Measurements from ENCODE around the gene MTF2.
A peak's percentile ranks its signal among the peaks of the same experiment; 100 is the strongest.
"Not testable (repeated sequence)": the region's sequence is repeated elsewhere in the genome, so short reads cannot be mapped to it uniquely, and the experiment has no call there.

Gene MTF2

DNA sequence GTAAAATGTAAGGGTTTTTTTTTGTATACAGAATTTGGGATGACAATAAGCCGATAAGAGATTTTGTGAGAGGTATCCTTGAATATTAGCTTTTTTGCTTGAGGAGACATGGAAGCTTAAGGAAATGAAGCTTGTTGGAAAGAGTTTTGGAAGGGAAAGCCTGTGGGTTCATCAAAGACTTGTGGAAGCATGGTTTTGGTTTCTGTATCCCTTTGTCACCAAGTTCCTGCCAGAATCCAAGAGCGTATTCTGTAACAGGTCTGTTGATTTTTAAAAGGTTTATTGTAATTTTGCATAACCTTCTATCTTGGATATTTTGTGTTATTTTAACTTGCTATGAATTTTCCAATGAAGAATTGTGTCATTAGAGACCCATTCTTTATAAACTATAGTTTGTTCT lies 63.1 kb downstream of the MTF2 start:
- DNase-seq (ENCODE audit: low read depth, low spot score) = no peak

DNA sequence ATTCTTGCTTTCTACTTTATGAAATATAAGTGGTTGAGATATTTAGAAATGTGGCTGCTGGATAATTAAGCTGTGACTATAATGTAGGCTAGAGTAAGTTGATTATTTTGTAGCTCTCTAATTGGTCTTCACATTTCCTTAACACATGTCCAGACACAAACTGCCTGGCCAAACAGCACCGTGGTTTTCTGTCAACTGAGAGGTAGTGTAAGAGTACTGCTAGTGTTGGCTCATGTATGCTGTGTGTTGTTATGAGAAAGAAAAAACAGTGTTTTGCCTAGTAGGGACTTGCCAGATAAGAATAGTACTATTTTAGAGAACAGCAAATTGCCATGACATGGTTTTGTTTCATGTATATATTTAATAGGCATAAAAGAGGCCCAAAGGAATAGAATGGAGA lies 64.1 kb downstream of the MTF2 start:
- peak; percentile 7 for DNase-seq (ENCODE audit: low read depth, low spot score)

- DNase-seq (ENCODE audit: low read depth, low spot score) = no peak
Observed at GRCh38 chr1:93143769-93144168, 64.7 kb downstream of the MTF2 start.

- no peak for DNase-seq (ENCODE audit: low read depth, low spot score)
Observed at GRCh38 chr1:93148001-93148400, 68.9 kb downstream of the MTF2 start.

- DNase-seq (ENCODE audit: low read depth, low spot score) = no peak
Observed at GRCh38 chr1:93150729-93151128, 71.6 kb downstream of the MTF2 start.

GRCh38 chr1:93151474-93151873 lies 72.4 kb downstream of the MTF2 start:
- DNase-seq (ENCODE audit: low read depth, low spot score) = no peak

DNA sequence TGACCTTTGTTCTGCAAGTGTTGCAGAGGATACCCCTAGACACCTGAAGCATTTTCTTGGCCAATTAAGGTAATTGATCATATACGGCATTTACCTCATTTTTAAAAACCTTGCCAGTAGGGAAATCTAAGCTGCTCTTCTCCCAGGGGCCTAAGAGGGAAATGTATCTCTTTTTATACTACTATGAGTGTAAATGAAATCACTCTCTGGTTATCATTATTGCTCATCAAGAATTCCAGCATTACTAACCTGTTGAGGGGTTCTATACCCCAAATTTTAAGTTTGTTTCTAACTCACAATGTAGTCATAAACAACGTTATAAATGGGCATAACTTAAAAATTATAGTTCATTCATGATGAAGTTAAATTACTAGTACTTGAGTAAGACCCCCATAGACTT lies 73.8 kb downstream of the MTF2 start:
- DNase-seq (ENCODE audit: low read depth, low spot score) = no peak

GRCh38 chr1:93154898-93155297 lies 75.8 kb downstream of the MTF2 start:
- DNase-seq (ENCODE audit: low read depth, low spot score) = no peak

GRCh38 chr1:93155335-93155734 lies 76.3 kb downstream of the MTF2 start:
- no peak for DNase-seq (ENCODE audit: low read depth, low spot score)

GRCh38 chr1:93159337-93159736 lies 80.3 kb downstream of the MTF2 start:
- no peak for DNase-seq (ENCODE audit: low read depth, low spot score)

- DNase-seq (ENCODE audit: low read depth, low spot score) = not testable (repeated sequence)
Observed at GRCh38 chr1:93163314-93163713, 84.2 kb downstream of the MTF2 start.

DNA sequence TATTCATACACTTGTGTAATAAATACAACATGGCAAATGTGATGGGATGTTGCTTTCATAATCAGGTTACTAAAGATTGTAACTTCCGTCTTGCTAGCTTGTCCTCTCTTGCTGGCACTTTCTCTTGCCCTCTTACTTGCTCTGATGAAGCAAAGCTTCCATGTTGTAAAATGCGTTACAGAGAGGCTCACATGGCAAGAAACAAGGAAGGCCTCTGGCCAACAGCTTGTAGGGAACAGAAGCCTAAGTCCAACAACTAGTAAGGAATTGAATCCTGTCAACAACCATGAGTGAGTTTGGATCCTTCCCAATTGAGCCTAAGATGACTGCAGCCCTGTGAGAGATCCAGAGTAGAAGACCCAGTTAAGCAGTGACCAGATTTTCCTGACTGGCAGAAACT lies 85.7 kb downstream of the MTF2 start:
- DNase-seq (ENCODE audit: low read depth, low spot score) = no peak

- not testable (repeated sequence) for DNase-seq (ENCODE audit: low read depth, low spot score)
Observed at GRCh38 chr1:93165895-93166294, 86.8 kb downstream of the MTF2 start.

DNA sequence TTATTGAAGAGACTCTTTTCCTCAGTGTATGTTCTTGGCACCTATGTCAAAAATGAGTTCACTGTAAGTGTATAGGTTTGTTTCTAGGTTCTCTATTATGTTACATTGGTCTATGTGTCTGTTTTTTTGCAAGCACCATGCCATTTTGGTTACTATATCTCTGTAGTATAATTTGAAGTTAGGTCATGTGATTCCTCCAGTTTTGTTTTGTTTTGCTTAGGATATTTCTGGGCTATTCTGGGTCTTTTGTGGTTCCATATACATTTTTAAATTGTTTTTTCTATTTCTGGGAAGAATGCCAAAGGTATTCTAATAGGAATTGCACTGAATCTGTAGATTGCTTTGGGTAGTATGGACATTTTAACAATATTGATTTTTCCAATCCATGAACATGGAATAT lies 87.9 kb downstream of the MTF2 start:
- no peak for DNase-seq (ENCODE audit: low read depth, low spot score)

DNA sequence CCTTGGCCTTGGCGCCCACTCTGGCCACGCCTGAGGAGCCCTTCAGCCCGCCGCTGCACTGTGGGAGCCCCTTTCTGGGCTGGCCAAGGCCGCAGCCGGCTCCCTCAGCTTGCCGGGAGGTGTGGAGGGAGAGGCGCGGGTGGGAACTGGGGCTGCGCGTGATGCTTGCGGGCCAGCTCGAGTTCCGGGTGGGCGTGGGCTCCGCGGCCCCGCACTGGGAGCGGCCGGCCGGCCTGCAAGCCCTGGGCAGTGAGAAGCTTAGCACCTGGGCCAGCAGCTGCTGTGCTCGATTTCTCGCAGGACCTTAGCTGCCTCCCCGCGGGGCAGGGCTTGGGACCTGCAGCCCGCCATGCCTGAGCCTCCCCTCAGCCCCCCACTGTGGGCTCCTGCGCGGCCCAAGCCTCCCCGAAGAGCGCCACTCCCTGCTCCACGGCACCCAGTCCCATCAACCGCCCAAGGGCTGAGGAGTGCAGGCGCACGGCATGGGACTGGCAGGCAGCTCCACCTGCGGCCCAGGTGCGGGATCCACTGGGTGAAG lies 91.1 kb downstream of the MTF2 start:
- not testable (repeated sequence) for DNase-seq (ENCODE audit: low read depth, low spot score)

DNA sequence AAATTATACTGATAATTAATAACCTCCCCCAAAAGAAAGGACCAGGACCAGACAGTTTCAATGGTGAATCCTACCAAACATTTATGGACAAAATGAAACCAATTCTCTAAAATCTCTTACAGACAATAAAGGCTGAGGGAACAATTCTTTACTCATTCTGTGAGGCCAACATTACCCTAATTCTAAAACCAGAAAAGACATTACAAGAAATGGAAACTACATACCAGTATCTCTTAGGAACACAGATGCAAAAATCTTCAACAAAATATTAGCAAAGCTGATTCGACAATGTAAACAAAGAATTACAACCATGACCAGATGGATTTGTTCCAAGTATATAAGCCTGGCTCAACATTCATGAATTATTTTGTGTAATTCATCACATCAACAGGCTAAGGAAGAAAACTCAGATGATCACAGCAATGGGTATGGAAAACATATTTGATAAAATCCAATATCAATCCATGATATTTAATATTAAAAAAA lies 92.5 kb downstream of the MTF2 start:
- no peak for DNase-seq (ENCODE audit: low read depth, low spot score)

DNA sequence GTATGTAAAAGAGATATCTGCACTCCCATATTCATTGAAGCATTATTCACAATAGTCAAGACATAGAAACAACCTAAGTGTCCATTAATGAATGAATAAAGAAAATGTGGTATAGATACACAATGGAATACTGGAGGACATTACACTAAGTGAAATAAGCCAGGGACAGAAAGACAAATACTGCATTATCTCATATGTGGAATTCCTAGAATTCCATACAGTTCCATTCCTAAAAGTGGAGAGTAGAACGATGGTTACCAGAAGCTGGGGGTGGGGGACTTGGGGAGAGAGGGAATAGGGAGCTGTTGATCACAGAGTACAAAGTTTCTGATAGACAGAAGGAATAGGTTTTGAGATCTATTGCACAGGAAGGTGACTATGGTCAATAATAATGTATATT lies 93.7 kb downstream of the MTF2 start:
- DNase-seq (ENCODE audit: low read depth, low spot score) = peak; percentile 35

DNA sequence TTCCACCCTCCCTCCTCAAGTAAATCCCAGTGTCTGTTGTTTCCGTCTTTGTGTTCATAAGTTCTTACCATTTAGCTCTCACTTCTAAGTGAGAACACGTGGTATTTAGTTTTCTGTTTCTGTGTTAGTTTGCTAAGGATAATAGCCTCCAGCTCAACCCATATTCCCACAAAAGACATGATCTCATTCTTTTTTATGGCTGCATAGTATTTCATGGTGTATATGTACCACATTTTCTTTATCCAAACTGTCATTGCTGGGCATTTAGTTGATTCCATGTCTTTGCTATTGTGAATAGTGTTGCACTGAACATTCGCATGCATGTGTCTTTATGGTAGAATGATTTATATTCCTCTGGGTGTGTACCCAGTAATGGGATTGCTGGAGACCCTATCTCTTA lies 95.6 kb downstream of the MTF2 start:
- DNase-seq (ENCODE audit: low read depth, low spot score) = not testable (repeated sequence)

DNA sequence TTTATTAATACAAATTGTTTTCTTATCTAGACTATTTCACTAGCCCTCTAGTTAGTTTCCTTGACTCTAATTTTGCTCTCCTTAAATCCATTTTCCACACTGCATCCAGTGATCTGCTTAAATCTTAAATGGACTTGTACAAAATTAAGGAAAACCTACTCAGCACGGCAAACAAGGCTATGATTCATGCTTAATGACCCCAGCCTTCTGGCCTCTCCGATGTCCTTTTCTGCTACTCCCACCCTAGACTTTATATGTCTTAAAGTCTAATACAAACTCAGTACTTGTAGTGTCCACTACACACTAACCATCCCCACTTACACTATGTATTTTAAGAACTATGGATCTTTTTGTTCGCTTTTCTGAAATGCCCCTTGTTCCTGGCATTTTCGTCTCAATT lies 98.9 kb downstream of the MTF2 start:
- DNase-seq (ENCODE audit: low read depth, low spot score) = peak; percentile 43

DNA sequence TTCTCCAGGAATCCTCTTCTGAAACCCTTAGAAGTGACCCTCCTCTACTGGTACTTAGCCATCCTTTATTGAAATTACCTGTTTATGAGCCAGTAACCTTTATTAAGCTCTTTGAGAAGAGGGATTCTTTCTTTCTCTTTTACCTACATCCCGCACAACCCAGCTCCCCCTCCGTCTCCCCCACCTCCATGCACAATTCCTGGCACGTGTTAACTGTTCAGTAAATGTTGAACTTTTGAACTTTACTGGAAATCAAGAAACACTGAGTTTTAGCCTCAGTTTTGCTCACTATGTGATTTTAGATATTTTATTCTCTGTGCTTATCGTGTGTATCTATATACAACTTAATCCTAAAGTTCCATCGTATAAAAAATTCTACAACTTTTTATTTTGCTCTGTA lies 99.3 kb downstream of the MTF2 start:
- peak; percentile 49 for DNase-seq (ENCODE audit: low read depth, low spot score)

DNA sequence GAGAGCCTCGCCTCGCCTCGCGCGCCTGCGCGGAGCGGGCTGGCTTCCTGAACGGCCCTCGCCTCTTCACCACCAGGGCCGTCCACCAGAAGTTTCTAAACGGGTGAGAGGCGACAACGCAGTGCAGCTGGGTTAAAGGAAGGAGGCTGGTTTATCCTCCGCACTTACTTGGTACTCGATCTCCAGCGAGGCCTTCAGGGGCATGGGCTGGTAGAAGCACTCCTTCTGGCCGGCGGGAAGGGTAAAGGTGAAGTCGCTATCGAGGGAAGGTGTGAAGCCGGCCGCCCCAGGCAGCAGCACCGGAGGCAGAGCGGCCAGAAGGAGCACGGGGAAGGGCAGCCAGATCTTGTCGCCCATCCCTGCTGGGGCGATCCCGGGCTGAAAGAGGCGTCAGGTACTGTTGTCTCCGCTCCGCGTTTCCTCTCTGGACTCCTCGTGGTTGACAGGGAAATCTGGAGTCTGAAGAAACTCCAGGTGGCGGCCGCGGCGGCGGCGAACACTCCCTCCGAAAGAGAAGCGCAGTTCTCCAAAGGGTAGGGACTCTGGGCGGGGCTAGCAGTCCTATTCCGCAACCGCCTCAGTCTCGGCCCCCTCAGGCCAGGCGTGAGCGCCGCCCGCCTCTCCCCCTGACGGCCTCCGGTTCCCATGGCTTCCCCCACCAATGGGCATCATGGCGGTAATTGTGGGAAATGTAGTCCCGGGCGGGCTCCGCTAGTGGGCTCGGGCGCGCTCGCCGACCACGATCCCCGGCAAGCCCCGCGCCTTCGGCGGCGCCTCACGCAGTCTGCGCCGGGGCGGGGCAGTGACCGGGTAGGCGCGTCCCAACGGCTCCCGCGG lies 101.0 kb downstream of the MTF2 start, which contains the start of gene TMED5:
Gene TMED5, minus strand, starts transcription at position 528 of the 837 bp plus-strand sequence. Its CDS starts 171 bp downstream, at position 357.
- DNase-seq (ENCODE audit: low read depth, low spot score) = peak; percentile 99

DNA sequence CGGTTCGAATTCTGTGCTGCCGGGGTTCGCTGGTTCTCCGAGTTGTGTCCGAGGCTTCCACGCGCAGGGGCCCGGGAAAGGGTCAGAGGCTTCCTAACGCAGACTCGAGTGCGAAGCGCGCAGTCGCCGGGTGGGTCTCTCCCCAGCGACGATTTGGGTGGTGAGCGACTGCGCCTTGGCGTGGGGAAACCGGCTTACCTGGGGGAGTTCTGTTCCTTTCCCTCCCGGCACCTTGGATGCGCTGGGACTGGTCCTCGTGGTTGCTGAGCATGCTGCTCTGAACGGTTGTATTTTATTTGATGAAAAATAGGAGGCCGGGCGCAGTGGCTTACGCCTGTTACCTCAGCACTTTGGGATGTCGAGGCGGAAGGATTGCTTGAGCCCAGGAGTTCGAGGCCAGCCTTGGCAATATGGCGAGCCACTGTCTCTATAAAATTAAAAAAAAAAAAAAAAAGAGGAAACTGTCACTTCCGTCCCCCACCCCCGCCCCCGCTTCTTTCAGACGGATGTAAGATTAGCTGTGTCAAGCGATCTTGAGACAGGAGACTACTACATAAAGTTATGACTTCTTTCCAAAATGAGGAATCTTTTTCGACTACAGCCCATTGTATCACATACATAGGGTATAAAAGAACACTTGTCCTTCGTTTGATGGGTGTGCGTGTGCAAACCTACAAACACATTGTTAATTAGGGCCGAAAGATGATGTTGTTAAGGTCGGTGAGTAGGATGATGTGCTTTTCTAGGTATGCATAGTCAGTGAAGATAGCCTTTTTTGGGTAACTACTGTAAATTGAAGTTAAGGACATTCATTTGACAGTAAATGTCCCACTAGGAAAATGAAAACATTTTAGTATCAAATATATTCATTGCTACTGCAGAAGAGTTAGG lies 101.9 kb downstream of the MTF2 start, which contains the start of gene CCDC18:
Gene CCDC18, plus strand, starts transcription at position 2 of the 891 bp plus-strand sequence. CDS start 2,638 bp downstream, outside the sequence.
- DNase-seq (ENCODE audit: low read depth, low spot score) = no peak

Data from astrocyte of the hippocampus (primary cell).